Astrocyte (in vitro differentiated cells and primary cell): ENCODE measurements around the gene RAB32. TPM values are rescaled to one million over a fixed set of nuclear protein-coding genes. Genes with fewer than 3 reads are reported as not detected.

ENCODE experiments used
- DNase-seq: peaks from one replicate; pipeline ENCODE4 v3.0.0-alpha.2; 2010; ENCODE audit warnings: low read depth
- FAIRE-seq: peaks from 2 replicates; lab custom pipeline; 2011; peaks lifted over from hg19 to GRCh38; lab: Jason Lieb, UNC
- H2AFZ ChIP-seq: 2 replicates; pipeline ENCODE4 v1.6.0; 2012; ENCODE audit warnings: low read depth, low read length, inconsistent platforms
- H3K27ac ChIP-seq: 2 replicates; pipeline ENCODE4 v1.5.1; 2011; ENCODE audit warnings: low read depth, low read length, inconsistent platforms
- H3K27me3 ChIP-seq: 2 replicates; pipeline ENCODE4 v1.6.0; 2011; ENCODE audit warnings: low read length, inconsistent platforms; ENCODE audit not compliant: insufficient read depth
- H3K36me3 ChIP-seq: 2 replicates; pipeline ENCODE4 v1.5.1; 2011; ENCODE audit warnings: low read length, inconsistent platforms; ENCODE audit not compliant: insufficient read depth
- H3K4me1 ChIP-seq: 2 replicates; pipeline ENCODE4 v1.5.1; 2011; ENCODE audit warnings: low read length, inconsistent platforms; ENCODE audit not compliant: insufficient read depth
- H3K4me2 ChIP-seq: 2 replicates; pipeline ENCODE4 v1.6.0; 2012; ENCODE audit warnings: low read length, inconsistent platforms
- H3K4me3 ChIP-seq: 2 replicates; pipeline ENCODE4 v1.5.1; 2011; ENCODE audit warnings: low read depth, mild to moderate bottlenecking, low read length, inconsistent platforms; ENCODE audit not compliant: insufficient read depth
- H3K79me2 ChIP-seq: 2 replicates; pipeline ENCODE4 v1.6.0; 2012; ENCODE audit warnings: mild to moderate bottlenecking, low read length, inconsistent platforms; ENCODE audit not compliant: insufficient read depth
- H3K9ac ChIP-seq: 2 replicates; pipeline ENCODE4 v1.6.0; 2012; ENCODE audit warnings: mild to moderate bottlenecking, low read length, inconsistent platforms
- H3K9me3 ChIP-seq: 2 replicates; pipeline ENCODE4 v1.5.1; 2012; ENCODE audit warnings: low read depth, mild to moderate bottlenecking, low read length, inconsistent platforms; ENCODE audit not compliant: insufficient read depth
- H4K20me1 ChIP-seq: 2 replicates; pipeline ENCODE4 v1.6.0; 2012; ENCODE audit warnings: low read length, inconsistent platforms; ENCODE audit not compliant: insufficient read depth
- H3K27ac Mint-ChIP-seq: one replicate; pipeline ENCODE4 v1.8.0; 2021; ENCODE audit warnings: mild to moderate bottlenecking, mixed read lengths; ENCODE audit not compliant: unreplicated experiment
- H3K27me3 Mint-ChIP-seq: one replicate; pipeline ENCODE4 v1.8.0; 2021; ENCODE audit warnings: low read depth, mixed read lengths; ENCODE audit not compliant: unreplicated experiment
- H3K36me3 Mint-ChIP-seq: one replicate; pipeline ENCODE4 v1.8.0; 2021; ENCODE audit warnings: low read depth, mixed read lengths; ENCODE audit not compliant: unreplicated experiment
- H3K4me1 Mint-ChIP-seq: one replicate; pipeline ENCODE4 v1.8.0; 2021; ENCODE audit warnings: low read depth, mixed read lengths; ENCODE audit not compliant: unreplicated experiment
- H3K4me3 Mint-ChIP-seq: one replicate; pipeline ENCODE4 v1.8.0; 2021; ENCODE audit warnings: mild to moderate bottlenecking, moderate library complexity, mixed read lengths; ENCODE audit not compliant: unreplicated experiment
- H3K9me3 Mint-ChIP-seq: one replicate; pipeline ENCODE4 v1.8.0; 2021; ENCODE audit warnings: mild to moderate bottlenecking, mixed read lengths; ENCODE audit not compliant: unreplicated experiment
- CTCF ChIP-seq: IDR thresholded peaks from 2 replicates; pipeline ENCODE4 v1.5.1; 2011; ENCODE audit warnings: low read depth, mild to moderate bottlenecking, inconsistent platforms, low read length, moderate library complexity; ENCODE audit not compliant: insufficient read depth
- EZH2 ChIP-seq: IDR thresholded peaks from 2 replicates; pipeline ENCODE4 v1.6.1; 2012; ENCODE audit warnings: mild to moderate bottlenecking, low read length, inconsistent platforms; ENCODE audit not compliant: insufficient read depth
- total RNA-seq: library from RNA; stranded (reverse); gene quantifications from 2 replicates; pipeline ENCODE4 v1.2.1, GENCODE V29; 2021

The RAB32 gene
- total RNA-seq, 1 donor from 2014 or later = 77.4 TPM

GRCh38 chr6:146601352-146601751 lies 57.7 kb downstream of the RAB32 start:
- no peaks in the 10 kb centered on the region for H3K27me3 Mint-ChIP-seq
- no peaks in the 10 kb centered on the region for H3K79me2 ChIP-seq
- H3K4me3 Mint-ChIP-seq = no peak overlapping the region
- H2AFZ ChIP-seq = no peak overlapping the region
- TF ChIP-seq CTCF (no peak), EZH2 (no peak)
- no peaks in the 10 kb centered on the region for H3K27me3 ChIP-seq
- no peaks in the 10 kb centered on the region for H3K36me3 Mint-ChIP-seq
- no peak overlapping the region for H3K27ac ChIP-seq
- H3K36me3 ChIP-seq = no peaks in the 10 kb centered on the region
- H3K9me3 Mint-ChIP-seq = no peaks in the 10 kb centered on the region
- no peaks in the 10 kb centered on the region for H3K4me1 ChIP-seq
- no peak overlapping the region for H3K27ac Mint-ChIP-seq
- H4K20me1 ChIP-seq = no peaks in the 10 kb centered on the region
- DNase-seq = no peak
- no peak overlapping the region for H3K4me3 ChIP-seq
- no peak for FAIRE-seq
- no peak overlapping the region for H3K4me2 ChIP-seq
- H3K9me3 ChIP-seq = no peaks in the 10 kb centered on the region
- no peaks in the 10 kb centered on the region for H3K4me1 Mint-ChIP-seq
- no peak overlapping the region for H3K9ac ChIP-seq

GRCh38 chr6:146602526-146602925 lies 58.9 kb downstream of the RAB32 start:
- Mint-ChIP-seq H3K4me1 (no peaks in the 10 kb centered on the region), H3K27ac (no peak overlapping the region), H3K36me3 (no peaks in the 10 kb centered on the region), H3K4me3 (no peak overlapping the region), H3K9me3 (no peaks in the 10 kb centered on the region), H3K27me3 (no peaks in the 10 kb centered on the region)
- Histone ChIP-seq H3K79me2 (no peaks in the 10 kb centered on the region), H3K9me3 (no peaks in the 10 kb centered on the region), H3K4me3 (no peak overlapping the region), H3K4me1 (no peaks in the 10 kb centered on the region), H3K27me3 (no peaks in the 10 kb centered on the region), H2AFZ (no peak overlapping the region), H4K20me1 (no peaks in the 10 kb centered on the region), H3K27ac (no peak overlapping the region), H3K9ac (no peak overlapping the region), H3K36me3 (no peaks in the 10 kb centered on the region), H3K4me2 (no peak overlapping the region)
- FAIRE-seq (no peak), DNase-seq (no peak)
- TF ChIP-seq CTCF = no peak
- TF ChIP-seq EZH2 = no peak

Other genes with a start within 250 kb of the RAB32 start
- gene ADGB, start 55.1 kb downstream of the RAB32 start, total RNA-seq = not detected in 2 replicates